ENCODE measurements around the gene GJB2.

Gene GJB2

DNA sequence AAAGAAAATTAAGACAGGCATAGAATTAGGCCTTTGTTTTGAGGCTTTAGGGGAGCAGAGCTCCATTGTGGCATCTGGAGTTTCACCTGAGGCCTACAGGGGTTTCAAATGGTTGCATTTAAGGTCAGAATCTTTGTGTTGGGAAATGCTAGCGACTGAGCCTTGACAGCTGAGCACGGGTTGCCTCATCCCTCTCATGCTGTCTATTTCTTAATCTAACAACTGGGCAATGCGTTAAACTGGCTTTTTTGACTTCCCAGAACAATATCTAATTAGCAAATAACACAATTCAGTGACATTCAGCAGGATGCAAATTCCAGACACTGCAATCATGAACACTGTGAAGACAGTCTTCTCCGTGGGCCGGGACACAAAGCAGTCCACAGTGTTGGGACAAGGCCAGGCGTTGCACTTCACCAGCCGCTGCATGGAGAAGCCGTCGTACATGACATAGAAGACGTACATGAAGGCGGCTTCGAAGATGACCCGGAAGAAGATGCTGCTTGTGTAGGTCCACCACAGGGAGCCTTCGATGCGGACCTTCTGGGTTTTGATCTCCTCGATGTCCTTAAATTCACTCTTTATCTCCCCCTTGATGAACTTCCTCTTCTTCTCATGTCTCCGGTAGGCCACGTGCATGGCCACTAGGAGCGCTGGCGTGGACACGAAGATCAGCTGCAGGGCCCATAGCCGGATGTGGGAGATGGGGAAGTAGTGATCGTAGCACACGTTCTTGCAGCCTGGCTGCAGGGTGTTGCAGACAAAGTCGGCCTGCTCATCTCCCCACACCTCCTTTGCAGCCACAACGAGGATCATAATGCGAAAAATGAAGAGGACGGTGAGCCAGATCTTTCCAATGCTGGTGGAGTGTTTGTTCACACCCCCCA lies 3.8 kb downstream of the GJB2 start:
- H3K4me3 ChIP-seq (replicated peaks; ENCODE audit: low read depth, low read length), result no peak overlapping the region
- no peak for DNase-seq (ENCODE audit: low read depth)
- TF ChIP-seq, protein P1, sequence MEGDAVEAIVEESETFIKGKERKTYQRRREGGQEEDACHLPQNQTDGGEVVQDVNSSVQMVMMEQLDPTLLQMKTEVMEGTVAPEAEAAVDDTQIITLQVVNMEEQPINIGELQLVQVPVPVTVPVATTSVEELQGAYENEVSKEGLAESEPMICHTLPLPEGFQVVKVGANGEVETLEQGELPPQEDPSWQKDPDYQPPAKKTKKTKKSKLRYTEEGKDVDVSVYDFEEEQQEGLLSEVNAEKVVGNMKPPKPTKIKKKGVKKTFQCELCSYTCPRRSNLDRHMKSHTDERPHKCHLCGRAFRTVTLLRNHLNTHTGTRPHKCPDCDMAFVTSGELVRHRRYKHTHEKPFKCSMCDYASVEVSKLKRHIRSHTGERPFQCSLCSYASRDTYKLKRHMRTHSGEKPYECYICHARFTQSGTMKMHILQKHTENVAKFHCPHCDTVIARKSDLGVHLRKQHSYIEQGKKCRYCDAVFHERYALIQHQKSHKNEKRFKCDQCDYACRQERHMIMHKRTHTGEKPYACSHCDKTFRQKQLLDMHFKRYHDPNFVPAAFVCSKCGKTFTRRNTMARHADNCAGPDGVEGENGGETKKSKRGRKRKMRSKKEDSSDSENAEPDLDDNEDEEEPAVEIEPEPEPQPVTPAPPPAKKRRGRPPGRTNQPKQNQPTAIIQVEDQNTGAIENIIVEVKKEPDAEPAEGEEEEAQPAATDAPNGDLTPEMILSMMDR (IDR thresholded peaks at IDR 0.05; ENCODE audit: low read length, missing control alignments), result no peak

DNA sequence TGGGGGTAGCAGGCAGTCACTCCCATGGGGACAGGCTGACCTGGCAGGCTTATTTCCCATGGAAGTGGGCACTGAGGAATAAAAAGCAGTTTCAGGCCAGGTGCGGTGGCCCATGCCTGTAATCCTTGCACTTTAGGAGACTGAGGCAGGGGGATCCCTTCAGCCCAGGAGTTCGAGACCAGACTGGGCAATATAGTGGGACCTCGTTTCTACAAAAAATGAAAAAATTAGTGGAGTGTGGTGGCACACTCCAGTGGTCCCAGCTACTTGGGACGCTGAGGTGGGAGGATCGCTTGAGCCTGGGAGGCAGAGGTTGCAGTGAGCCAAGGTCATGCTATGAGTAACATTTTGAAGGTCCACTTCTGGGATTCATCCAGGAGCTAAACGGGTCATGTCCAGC lies 6.0 kb downstream of the GJB2 start:
- no peak for DNase-seq (ENCODE audit: low read depth)
- H3K4me3 ChIP-seq (replicated peaks; ENCODE audit: low read depth, low read length), result no peak overlapping the region
- TF ChIP-seq, protein P1 (IDR thresholded peaks at IDR 0.05; ENCODE audit: low read length, missing control alignments), result no peak

DNA sequence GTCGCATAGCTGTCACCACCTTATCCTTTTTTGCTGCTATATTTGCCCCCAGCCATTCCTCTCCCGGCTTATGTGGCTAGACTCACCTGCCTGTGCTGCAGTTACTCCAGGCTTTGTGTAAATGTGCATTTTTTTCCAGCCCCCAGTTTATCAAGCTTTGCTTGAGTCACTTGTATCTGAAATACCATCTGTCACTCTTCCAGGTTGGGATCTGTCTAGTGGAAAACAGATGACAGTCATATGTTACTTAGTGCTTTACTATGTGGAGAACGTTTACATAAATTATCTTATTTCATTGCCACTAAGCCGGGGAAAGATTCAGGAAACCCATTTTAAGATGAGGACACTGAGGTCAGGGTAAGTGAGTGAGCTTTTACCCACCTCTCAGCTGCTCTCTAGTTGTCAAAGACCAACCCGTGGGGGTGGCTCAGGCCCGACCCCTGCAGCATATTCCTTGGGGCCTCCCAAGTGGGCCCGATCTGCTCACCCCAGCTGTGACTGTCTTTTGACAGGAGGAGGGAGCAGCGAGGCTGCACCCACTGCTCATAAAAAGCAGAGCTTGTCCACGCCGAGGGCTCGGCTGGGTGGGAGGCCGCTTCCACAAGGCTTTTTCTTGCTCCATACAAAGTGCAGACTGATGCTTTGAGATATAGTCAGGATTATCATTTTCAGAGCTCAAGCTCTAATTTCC lies 7.2 kb downstream of the GJB2 start:
- H3K4me3 ChIP-seq (replicated peaks; ENCODE audit: low read depth, low read length), result no peak overlapping the region
- TF ChIP-seq, protein P1 (IDR thresholded peaks at IDR 0.05; ENCODE audit: low read length, missing control alignments), result no peak
- no peak for DNase-seq (ENCODE audit: low read depth)

DNA sequence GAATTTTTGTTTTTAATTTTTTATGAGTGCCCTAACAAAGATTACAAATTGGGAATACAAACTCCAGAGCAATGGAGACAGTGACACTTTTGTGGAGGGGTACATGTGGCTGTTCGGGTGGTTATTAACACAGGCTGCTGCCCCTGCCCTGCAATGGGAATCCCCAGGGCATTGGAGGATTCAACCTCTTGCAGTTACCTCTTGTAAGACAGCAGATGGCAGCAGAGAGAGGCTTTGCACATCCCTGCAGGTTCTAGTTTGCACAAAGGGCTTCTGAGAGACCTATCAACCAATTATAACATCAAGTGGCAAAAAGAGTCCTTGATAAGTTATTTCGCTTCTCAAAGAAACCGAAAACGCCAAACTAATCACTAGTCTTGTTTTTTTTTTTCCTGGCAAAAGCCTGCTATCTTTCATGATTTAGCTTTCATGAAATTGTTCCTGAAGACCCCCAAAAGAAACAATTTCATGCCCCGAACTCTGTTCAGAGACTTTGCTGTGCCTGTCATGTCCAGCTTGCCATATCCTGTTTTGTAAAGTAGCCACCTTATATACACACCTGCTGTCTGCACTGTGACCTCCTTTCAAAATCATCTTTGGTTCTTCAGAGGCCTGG lies 10.4 kb downstream of the GJB2 start:
- H3K4me3 ChIP-seq (replicated peaks; ENCODE audit: low read depth, low read length), result no peak overlapping the region
- DNase-seq (ENCODE audit: low read depth), result peak; percentile 86
- TF ChIP-seq, protein P1 (IDR thresholded peaks at IDR 0.05; ENCODE audit: low read length, missing control alignments), result peak; percentile 94

DNA sequence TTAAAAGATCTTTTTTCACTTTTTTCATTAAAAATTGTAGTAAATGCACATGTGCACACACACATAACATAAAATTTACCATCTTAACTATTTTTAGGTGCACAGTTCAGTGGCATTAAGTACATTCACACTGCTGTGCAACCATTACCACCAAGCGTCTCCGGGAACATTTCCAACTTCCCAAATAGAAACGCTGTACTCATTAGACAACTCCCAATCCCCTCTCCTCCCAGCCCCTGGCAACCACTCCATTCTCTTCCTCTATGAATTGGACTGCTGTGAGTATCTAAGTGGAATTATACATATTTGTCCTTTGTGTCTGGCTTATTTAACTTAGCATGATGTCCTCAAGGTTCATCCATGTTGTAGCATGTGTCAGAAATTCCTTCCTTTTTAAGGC lies 11.6 kb downstream of the GJB2 start:
- TF ChIP-seq, protein P1 (IDR thresholded peaks at IDR 0.05; ENCODE audit: low read length, missing control alignments), result no peak
- no peak overlapping the region for H3K4me3 ChIP-seq (replicated peaks; ENCODE audit: low read depth, low read length)
- no peak for DNase-seq (ENCODE audit: low read depth)

DNA sequence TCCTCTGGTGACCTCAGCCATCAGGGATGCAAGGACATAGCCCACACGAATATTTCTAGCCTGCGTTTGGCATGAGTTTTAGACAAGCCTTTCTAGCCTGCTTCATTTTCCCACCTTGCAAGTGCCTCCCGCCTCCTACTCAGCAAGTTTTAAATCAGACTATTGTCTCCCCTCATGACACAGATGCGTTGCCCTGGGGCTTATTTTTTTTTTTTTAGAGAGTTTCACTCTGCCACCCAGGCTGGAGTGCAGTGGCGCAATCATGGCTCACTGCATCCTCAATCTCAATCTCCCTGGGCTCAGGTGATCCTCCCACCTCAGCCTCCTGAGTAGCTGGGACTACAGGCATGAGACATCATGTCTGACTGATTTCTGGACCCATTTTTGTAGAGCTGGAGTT lies 14.6 kb downstream of the GJB2 start:
- TF ChIP-seq, protein P1 (IDR thresholded peaks at IDR 0.05; ENCODE audit: low read length, missing control alignments), result no peak
- H3K4me3 ChIP-seq (replicated peaks; ENCODE audit: low read depth, low read length), result no peak overlapping the region
- no peak for DNase-seq (ENCODE audit: low read depth)

All from fibroblast of pulmonary artery (primary cell).